ENCODE data around the gene PPIF.

Gene PPIF

DNA sequence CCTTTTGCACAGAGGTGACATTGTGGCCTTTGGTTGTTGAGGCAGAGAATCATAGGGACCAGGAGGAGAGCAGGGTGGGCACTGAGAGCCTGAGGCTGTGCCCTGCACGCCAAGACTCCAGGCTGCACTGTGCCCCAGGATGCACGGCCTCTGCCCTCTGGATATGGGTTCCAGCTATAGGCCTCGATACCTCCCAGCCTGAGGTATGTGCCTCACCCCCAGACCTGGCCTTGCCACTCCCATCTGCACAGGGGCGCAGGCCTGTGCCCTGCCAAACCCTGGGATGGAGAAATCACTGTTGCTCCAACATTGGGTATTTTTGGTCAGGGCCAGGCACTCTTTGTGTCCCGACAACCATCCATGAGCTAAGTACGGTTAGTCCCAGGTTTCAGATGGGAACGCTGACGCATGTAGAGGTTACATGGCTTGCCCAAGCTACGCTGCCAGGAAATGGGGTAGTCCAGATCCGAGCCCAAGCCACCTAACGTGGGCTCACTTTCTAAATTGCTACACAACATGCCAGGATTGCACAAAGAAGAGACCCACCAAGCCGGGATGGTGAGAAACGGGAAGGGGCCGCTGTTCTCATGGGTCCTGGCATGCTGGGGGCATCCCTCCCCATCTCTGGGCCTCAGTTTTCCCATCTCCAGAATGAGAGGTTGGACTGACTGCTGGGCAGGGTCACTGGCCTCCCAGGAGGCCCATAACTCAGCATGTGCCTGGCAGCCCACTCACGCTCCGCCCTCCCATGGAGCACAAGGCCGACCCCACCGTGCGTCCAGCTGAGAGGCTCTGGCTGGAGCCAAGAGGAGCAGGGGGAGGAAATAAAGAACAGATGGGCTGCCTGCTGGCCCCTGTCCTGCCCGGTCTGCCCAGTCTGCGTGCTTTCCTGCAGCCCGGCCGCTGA lies 54.0 kb downstream of the PPIF start:
- DNase-seq (ENCODE audit: low spot score): peak; percentile 63

DNA sequence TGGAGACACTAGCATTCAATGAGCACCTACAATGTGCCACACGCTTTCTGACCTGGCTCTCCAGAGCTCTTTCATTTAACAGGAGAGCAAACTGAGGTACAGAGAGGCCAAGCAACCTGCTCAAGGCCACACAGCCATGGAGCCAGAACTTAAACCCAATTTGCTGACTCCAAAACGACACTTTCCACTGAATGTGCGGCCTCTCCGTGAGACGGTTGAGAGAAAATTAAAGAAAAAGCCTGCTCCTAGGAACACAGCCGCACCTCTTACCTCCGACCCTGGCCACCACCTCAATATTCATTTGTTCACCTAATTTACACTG lies 55.3 kb downstream of the PPIF start:
- no peak for DNase-seq (ENCODE audit: low spot score)

DNA sequence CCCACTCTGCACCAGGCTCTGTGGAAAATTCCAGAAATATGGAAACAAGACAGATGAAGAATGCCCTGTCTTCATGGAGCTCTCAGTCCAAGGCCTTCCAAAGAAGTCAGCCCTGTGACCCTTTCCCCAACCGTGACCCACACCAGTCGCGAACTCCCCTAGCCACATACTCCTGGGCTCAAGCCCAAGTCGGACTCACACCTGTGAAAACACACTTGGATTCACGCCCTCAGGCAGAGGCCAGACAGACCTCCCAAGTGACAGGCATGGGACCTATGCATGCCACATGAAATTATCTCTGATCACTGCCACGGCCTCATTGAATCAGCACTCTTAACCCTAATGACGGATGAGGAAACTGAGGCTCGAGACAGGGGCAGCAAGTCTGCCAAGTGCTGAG lies 55.7 kb downstream of the PPIF start:
- no peak for DNase-seq (ENCODE audit: low spot score)

DNA sequence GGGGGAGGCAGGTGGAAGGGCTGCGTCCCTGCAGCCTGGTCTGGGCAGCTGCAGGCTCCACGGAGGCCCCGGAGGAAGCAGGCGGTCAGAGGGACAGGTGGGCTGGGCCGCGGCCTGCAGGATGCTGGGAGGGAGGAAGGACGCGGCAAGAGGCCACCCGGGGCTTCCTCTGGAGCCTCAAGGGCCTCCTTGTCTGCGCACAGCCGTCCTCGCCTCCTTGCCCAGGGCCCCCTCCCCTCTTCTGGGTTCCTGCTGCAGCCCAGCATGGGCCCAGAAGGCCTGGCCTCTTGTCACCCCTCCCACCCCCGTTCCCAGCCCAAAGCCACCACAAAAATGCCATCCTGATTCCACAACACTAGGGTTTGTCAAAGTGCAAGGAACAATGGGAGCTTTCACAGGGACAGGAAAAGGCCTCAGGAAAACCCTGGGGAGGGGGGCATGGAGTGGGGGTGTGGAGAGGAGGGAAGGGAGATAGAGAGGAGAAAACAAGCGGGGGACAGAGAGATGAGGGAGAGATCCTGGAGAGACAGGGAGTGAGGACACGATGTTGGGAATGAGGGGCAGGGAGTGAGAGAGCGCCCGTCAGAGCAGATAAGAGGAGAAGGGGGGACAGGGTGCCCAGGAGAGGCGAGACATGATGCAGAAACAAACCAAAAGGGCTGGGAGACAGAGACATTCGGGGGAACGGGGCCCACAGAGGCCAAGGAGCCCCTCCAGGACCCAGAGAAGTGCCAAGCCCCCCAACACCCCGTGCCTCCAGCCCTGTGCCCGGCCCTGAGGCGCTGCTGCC lies 56.4 kb downstream of the PPIF start:
- peak; percentile 87 for DNase-seq (ENCODE audit: low spot score)

DNA sequence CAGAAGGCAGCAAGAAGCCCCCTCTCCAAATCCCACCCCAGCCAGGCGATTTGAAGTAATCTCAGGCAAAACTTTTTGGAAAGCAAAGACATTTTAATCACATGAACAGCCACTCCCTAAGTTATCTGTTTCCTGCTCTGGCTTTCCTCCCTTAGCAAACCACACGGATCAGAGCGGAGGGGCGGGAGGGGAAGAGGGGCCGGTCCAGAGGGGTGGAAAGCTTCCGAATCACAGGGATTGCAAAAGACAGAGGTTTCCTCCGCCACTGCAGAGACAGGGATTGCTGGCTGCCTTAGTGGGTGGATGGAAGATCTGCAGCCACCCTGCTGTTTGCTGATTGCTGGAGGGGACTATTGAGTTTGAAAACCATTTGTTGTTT lies 57.0 kb downstream of the PPIF start:
- no peak for DNase-seq (ENCODE audit: low spot score)

- no peak for DNase-seq (ENCODE audit: low spot score)
These were observed 57.4 kb downstream of the PPIF start for GRCh38 chr10:79404690-79405131.
